GM18502 (cell line): ENCODE measurements around the gene HPN.
"Not testable (repeated sequence)": the region's sequence is repeated elsewhere in the genome, so short reads cannot be mapped to it uniquely, and the experiment has no call there.

ENCODE experiments used
- ATAC-seq: cut with Tn5 transposase; IDR thresholded peaks from one replicate; pipeline ENCODE4 v1.9.1; 2021; ENCODE audit warnings: mild to moderate bottlenecking; ENCODE audit not compliant: unreplicated experiment, poor library complexity

The HPN gene

DNA sequence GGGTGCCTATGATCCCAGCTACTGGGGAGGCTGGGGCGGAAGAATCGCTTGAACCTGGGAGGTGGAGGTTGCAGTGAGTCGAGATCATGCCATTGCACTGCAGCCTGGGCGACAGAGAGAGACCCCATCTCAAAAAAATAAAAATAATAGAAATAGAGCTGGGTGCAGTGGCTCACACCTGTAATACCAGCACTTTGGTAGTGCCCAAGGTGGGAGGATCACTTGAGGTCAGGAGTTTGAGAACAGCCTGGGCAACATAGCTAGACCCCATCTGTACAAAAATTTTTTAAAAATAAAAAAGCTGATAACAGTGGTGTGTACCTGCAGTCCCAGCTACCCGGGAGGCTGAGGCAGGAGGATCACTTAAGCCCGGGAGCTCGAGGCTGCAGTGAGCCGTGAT lies 34.1 kb upstream of the HPN start:
- not testable (repeated sequence) for ATAC-seq

DNA sequence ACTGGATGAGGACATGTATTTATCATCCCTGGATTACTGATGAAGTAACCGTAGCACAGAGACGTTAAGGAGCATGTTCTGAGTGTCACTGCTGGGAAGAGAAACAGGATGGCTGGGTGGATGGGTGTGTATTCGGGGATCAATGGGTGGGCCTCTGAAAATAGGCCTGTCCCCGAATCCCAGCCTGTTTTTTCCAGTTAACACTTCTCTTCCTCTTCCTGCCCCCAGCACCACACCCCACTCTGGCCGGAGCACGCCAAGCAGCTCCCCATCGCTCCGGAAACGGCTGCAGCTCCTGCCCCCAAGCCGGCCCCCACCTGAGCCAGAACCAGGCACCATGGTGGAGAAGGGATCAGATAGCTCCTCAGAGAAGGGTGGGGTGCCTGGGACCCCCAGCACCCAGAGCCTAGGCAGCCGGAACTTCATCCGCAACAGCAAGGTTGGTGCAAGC lies 32.6 kb upstream of the HPN start:
- ATAC-seq = no peak

DNA sequence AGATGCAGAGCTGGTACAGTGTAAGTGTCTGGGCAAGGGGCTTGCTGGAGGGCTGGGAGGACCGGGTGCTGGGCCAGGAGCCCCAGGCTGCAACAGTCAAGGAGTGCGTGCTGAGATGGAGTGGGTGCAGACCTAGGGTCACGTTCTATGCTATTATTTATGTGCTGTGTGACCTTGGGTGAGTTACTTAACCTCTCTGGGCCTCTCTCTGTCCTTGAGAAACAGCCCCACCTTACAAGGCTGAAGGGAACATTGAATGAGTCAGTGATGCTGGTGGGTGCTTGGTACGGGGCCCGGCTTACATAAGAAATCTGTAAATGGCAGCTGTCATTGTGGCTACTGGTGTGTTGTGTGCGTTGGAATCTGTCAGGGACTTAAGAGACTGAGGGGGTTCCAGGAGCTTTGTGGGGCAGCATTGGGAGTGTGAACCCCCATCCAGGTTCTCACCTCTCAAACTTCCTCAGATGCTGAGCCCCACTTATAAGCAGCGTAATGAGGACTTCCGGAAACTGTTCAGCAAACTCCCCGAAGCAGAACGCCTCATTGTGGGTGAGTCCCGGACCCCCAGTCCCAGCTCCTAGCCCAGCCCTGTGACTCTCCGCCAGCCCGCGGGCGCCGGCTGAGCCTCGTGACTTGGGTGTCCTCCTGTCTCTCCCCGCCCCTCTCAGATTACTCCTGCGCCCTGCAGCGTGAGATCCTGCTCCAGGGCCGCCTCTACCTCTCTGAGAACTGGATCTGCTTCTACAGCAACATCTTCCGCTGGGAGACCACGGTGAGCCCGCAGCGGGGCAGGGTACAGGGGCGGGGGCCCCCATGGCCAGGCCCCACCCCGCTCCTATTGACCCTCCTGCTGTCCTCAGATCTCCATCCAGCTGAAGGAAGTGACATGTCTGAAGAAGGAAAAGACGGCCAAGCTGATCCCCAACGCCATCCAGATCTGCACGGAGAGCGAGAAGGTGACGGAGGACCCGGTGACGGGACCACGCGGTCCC lies 31.8 kb upstream of the HPN start:
- ATAC-seq = no peak

DNA sequence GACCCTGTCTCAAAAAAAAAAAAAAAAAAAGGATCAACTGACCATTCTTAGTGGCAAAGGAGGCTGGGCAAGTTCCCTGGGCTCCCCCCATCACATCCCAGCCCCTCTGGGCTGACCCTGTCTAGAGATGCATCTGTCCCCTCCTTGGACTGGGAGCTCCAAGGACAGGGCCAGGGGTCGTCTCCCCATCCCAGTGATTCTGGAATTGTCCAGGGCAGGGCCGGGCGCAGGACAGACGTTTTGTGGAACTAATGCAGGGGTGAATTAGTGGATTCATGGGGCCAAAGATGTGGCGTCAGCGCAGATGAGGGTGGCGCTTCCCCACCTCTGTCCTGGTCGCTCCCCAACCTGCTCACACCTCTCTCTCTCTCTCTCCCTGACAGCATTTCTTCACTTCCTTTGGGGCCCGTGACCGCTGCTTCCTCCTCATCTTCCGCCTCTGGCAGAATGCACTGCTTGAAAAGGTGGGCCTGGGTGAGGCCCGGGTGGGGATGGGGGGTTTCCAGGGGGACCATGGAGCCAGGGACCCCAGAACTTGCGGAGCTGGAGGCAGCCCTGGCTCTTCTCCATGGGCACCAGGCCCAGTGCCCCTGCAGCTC lies 30.3 kb upstream of the HPN start:
- ATAC-seq = no peak

DNA sequence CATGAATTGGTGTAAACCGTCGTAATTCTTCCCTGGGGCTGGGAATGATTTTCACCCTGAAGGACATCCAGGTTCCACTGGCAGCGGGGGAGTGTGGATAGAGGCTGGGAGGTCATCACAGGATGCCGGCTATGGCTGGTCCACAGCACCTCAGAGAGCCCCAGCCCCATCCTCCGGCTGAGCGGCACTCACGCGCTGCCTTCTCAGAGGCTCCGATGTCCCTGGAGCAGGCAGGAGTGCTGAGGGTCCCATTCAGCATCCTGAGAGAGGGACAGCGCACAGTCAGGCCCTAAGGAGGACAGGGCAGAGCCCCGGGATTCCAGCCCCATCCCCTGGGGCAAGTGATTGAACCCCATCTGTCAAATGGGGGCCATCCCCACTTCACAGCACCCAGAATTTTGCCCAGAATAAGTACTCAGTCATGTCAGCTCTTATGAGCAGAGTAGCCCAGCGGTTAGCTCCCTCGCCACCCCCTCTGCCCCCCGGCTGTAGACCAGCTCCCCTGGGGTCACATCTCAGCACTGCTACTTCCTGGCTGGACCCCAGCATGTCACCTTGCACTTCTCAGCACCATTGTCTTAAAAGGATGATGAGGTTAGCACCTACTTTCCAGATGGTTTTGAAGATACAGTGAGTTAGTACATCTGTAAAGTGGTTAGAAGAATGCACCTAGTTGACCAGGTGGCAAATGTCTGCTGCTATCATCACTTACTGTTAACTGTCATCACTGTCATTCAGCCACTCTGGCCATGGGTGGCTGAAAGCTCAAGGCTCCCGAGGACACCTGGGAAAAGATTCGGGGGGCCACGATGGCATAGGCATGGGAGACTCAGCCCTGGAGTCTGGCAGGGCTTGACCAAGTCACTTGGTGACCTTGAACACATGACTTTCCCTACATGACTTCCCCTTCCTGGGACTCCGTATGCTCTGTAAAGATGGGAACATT lies 29.5 kb upstream of the HPN start:
- ATAC-seq = no peak

DNA sequence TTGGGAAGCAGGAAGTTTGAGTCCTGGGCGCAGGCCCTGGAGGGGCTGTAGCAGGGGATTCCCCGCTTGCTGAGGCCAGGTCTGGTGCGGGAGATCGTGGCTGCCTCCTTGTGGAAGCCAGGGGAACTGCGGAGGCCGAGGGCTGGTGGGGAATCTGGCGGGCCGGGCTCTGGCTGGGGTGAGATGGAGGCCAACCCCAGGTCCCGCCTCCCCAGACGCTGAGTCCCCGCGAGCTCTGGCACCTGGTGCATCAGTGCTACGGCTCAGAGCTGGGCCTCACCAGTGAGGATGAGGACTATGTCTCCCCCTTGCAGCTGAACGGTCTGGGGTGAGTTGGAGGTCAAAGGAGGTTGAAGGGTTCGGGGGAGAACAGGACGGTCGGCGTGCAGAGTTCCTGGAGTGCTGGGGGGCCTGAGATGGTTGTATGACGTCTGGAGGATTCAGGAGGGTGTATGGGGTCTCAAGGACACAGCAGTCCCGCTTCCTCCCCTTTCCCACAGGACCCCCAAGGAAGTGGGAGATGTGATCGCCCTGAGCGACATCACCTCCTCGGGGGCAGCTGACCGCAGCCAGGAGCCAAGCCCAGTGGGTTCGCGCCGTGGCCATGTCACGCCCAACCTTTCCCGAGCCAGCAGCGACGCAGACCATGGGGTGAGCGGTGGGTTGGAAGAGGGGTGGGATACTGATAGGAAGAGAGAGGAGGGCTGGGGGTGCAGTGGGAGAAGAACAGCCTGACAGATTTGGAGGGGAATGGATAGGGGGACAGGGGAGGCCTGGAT lies 28.3 kb upstream of the HPN start:
- ATAC-seq = no peak

DNA sequence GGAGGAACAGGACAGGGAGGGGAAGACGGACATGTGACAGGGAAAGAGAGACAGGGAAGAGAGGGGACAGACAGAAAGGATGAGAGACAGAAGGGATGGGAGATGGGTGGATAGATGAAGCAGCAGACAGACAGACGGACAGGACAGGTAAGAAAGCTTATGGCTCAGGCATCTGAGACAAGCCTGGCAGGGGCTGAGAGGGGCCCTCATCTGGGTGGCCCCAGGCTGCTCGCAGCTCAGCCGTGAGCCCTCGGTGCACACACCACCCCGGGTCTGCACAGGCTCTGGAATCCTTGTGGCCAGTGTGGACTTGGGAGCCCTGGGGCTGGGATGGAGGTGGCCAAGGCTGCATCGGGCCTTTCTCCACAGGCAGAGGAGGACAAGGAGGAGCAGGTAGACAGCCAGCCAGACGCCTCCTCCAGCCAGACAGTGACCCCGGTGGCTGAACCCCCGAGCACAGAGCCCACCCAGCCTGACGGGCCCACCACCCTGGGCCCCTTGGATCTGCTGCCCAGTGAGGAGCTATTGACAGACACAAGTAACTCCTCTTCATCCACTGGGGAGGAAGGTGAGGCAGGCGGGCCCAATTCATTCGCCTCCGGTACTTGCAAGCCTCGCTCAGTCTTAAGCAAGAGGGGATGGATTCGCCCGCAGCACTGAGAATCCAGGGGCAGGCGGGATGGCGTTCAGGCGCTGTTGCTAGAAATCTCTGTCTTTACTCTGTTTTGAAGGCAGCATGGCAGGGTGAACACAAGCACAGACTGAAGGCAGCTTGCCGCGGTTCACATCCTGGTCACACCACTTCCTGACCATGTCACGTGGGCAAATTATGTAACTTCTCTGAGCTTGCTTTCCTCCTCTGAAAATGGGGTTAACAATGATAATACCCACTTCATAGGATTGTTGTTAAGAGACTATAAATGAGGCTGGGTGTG lies 27.4 kb upstream of the HPN start:
- no peak for ATAC-seq

DNA sequence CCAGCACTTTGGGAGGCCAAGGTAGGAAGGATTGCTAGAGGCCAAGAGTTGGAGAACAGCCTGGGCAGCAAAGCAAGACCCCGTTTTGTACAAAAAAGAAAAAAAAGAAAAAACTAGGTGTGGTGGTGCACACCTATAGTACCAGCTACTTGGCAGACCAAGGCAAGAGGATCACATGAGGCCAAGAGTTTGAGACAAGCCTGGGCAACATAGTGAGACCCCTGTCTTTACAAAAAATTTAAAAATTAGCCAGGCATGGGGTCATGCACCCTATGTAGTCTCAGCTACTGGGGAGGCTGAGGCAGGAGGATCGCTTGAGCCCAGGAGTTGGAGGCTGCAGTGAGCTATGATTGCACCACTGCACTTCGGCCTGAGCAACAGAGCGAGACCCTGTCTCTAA lies 26.7 kb upstream of the HPN start:
- not testable (repeated sequence) for ATAC-seq

DNA sequence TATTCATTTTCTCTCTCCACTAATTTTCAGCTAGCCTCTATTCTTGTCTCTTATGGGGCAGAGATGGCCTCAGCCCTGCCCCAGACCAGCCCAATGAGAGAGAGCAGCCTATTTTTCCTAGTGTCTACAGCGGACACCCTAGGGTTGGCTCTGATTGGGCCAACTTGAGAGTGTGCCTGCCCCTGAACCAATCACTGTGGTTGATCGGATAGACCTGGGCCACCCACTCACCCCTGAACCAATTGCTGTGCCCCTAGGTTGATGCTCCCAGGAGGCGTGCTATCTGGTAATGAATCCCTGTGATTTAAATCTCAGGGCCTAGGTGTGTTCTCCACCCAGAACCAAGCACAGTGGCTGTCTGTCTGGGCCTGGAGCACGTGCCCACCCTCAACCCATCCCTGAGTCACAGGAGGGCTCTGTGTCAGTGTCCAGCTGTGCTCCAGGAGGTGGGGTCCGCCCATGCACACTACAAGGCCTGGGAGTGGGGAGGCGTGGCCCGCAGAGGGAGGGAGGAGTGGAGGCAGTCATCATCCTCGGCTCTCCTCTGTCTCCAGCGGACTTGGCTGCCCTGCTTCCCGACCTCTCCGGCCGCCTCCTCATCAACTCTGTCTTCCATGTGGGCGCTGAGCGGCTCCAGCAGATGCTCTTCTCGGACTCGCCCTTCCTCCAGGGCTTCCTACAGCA lies 26.1 kb upstream of the HPN start:
- ATAC-seq = no peak

DNA sequence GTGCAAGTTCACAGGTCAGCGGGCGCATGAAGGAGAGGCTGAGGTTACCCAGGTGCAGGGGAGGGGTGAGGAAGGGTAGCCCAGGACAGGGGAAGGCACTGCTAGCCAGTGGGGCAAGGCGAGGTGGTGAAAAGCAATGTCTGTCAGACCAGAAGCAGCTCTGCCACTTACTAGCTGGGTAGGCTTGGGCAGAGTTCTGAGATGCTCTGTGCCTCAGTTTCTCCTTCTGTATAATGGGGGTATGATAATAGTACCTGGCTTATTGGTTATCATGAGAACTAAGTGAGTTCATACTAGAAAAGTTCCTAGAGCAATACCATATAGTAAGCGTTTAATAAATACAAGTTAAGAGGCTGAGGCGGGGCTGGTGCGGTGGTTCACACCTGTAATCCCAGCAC lies 25.6 kb upstream of the HPN start:
- no peak for ATAC-seq

DNA sequence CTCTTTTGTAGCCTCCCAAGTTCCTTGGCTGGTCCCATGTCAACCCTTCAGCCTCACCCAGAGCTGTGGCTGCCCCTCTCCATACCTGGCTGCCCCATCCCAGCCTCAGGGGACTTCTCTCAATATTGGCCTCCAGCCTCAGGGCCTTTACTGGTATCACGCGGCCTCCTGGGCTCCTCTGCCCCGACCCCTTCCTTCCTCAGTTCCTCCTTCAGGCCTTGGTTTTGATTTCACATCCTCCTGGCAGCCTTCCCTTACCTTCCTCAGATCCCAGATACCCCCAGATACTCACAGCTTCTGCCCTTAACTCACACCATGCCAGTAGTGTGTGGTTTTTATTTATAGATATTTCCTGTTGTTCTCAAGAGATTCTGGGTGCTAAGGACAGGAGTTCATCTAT lies 24.0 kb upstream of the HPN start:
- no peak for ATAC-seq

DNA sequence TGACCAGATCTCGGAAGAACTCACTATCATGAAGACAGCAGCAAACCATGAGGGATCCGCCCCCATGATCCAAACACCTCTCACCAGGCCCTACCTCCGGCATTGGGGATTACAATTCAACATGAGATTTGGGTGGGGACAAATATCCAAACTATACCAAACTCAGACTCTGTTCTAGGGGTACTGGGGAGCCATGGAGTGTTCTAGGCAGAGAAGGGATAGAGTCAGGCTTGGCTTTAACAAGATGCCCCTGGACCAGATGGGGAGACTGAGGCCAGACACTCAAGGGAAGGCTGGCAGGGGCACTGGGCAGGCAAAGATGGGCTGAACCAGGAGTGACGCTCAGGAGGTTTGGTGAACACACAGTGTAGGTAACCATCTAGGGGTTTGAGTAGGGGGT lies 23.1 kb upstream of the HPN start:
- ATAC-seq = no peak

DNA sequence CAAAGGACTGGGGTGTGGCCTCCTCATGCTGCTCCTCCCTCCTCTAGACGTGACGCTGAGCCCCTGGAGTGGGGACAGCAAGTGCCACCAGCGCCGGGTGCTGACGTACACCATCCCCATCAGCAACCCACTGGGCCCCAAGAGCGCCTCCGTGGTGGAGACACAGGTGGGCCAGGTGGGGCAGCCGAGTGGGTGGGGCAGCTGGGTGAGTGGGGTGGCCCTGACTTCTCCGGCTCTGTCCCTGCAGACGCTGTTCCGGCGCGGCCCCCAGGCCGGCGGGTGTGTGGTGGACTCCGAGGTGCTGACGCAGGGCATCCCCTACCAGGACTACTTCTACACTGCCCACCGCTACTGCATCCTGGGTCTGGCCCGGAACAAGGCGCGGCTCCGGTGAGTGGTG lies 22.4 kb upstream of the HPN start:
- no peak for ATAC-seq

DNA sequence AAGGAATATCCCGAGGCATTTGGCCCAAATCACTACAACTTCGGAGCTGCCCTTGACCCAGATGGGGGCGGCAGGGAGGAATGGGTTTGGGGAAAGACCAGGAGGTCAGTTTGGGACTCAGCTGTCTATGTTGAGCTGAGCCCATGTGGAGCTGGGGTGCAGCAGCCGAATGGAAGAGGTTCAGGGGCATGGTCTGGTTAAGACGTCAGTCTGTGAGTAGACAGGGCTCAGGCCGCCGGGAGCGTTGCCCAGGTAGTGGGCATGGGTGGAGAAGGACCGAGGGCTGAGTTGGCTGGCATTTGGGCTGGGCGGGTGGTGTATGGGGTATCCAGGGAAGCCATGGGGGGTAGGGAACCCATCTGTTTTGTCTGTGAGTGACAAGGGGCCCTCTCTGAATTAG lies 20.5 kb upstream of the HPN start:
- no peak for ATAC-seq

DNA sequence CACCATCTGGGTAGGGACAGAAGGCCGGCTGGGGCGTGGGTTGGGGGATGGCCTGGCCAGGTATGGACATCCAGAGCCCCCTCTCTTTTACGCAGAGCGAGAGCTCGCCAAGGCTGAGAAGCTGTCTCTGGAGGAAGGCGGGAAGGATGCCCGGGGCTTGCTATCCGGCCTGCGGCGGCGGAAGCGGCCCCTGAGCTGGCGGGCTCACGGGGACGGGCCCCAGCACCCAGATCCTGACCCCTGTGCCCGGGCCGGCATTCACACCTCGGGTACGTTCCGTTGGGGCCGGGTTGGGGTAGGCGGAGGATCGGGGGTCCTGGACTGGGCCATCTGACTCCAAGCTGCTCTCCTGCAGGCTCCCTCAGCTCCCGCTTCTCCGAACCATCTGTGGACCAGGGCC lies 19.9 kb upstream of the HPN start:
- ATAC-seq = no peak

DNA sequence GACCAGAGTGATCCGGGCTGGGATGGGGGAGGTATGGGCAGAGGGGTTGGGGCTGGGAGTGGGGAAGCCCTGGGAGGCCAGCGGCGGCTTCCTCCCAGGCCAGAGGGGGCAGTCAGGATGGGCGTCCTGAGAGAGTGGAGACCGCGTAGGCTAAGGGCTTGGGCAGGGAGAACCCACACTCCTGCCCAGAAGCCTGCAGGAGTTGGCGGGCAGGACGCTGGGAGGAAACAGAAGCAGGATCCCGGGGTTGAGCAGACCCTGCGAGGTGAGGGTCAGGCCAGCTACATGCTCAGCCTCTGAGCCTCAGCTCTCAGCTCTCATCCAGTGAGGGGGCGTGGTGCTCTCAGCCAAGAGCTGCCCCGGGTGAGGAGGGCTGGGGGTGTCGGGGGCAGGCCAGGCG lies 19.1 kb upstream of the HPN start:
- no peak for ATAC-seq

DNA sequence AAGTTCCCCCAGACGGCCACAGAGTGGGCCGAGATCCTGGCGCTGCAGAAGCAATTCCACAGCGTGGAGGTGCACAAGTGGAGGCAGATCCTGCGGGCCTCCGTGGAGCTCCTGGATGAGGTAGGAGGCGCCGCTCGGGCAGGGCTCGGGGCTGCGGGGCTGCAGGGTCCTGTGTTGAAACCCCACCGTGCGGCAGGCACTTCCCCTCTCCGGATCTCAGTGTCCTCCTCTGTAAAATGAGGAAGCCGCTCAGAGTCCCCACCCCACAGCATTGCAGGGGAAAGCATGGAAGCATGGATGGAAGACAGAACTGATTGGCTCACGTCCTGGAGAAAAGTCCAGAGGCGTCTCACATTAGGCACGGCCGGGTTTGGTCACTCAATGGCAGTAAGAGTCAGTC lies 18.1 kb upstream of the HPN start:
- ATAC-seq = no peak

DNA sequence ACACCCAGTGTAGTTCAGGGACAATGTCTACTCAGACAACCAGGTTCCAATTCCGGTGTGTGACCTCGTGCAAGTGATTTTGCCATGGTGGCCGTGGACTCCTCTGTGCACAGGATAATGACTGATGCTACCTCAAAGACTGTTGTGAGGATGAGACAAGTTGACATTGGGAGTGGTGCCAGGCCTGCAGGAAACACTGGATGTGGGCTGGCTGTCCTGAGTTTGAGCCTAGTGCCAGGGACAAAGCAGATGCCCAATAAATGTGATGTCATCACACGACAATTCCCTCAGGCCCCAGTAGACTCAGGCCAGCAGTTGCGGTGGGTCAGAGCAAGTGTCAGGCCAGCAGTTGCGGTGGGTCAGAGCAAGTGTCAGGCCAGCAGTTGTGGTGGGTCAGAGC lies 17.4 kb upstream of the HPN start:
- ATAC-seq = no peak
